Measurements from ENCODE around the gene WNT2. TPM values are rescaled to one million over a fixed set of nuclear protein-coding genes. Genes with fewer than 3 reads are reported as not detected.

WNT2 gene
- polyA plus RNA-seq, 1 donor (not counting 4 experiments of a cell fraction or from before 2014, with no cell fraction given): not detected

DNA sequence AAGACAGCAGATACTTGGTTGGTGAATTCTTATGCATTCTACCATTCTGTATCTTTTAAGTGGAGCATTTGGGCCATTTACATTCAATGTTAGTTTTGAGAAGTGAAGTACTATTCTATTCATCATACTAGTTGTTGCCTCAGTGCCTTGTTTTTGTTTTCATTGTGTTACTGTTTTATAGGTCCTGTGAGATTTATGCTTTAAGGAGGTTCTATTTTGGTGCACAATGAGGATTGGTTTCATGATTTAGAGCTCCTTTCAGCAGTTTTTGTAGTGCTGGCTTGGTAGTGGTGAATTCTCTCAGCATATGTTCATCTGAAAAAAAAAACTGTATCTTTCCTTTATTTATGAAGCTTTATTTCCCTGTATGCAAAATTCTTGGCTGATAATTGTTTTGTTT lies 23.3 kb upstream of the WNT2 start:
- FAIRE-seq (no peak), DNase-seq (ENCODE audit: low read depth, low spot score) (no peak)
- Histone ChIP-seq H4K20me1 (ENCODE audit: control insufficient read depth, extremely low read depth, insufficient read depth, low read length) (no peaks in the 10 kb centered on the region), H3K4me1 (ENCODE audit: control insufficient read depth, extremely low read depth, insufficient read depth, low read length) (no peaks in the 10 kb centered on the region), H3K79me2 (ENCODE audit: control insufficient read depth, insufficient read depth, low read length) (no peaks in the 10 kb centered on the region), H3K27me3 (ENCODE audit: control insufficient read depth, extremely low read depth, insufficient read depth, low read length) (peaks cover 5% of the 10 kb centered on the region), H2AFZ (ENCODE audit: control insufficient read depth, low read length) (no peak overlapping the region), H3K36me3 (ENCODE audit: control insufficient read depth in 2 of 2, extremely low read depth in 1 of 2, insufficient read depth in 2 of 2, low read length in 2 of 2) (no peaks in the 10 kb centered on the region), H3K9ac (ENCODE audit: control insufficient read depth, extremely low read depth, insufficient read depth, low read length) (no peak overlapping the region), H3K9me1 (ENCODE audit: control insufficient read depth, extremely low read depth, insufficient read depth, low read length) (no peaks in the 10 kb centered on the region), H3K27ac (ENCODE audit: control insufficient read depth, insufficient read depth, low read length) (no peak overlapping the region), H3K4me2 (ENCODE audit: control insufficient read depth, extremely low read depth, insufficient read depth, low read depth, low read length) (no peak overlapping the region), H3K4me3 (ENCODE audit: control insufficient read depth in 2 of 3, extremely low read depth in 1 of 3, insufficient read depth in 2 of 3, low read depth in 1 of 3, low read length in 3 of 3) (no peak overlapping the region), H3K9me3 (ENCODE audit: control insufficient read depth, low read depth, low read length) (no peaks in the 10 kb centered on the region)
- dilution Hi-C loops (cut with MboI; ENCODE audit: extremely low pct_ligation_motif_present, low sequenced_read_pairs): no loop called here
- TF ChIP-seq, protein P1, sequence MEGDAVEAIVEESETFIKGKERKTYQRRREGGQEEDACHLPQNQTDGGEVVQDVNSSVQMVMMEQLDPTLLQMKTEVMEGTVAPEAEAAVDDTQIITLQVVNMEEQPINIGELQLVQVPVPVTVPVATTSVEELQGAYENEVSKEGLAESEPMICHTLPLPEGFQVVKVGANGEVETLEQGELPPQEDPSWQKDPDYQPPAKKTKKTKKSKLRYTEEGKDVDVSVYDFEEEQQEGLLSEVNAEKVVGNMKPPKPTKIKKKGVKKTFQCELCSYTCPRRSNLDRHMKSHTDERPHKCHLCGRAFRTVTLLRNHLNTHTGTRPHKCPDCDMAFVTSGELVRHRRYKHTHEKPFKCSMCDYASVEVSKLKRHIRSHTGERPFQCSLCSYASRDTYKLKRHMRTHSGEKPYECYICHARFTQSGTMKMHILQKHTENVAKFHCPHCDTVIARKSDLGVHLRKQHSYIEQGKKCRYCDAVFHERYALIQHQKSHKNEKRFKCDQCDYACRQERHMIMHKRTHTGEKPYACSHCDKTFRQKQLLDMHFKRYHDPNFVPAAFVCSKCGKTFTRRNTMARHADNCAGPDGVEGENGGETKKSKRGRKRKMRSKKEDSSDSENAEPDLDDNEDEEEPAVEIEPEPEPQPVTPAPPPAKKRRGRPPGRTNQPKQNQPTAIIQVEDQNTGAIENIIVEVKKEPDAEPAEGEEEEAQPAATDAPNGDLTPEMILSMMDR (optimal IDR thresholded peaks at IDR 0.05 in 1 of 3, IDR thresholded peaks at IDR 0.05 in 1 of 3, conservative IDR thresholded peaks at IDR 0.05 in 1 of 3; ENCODE audit: extremely low read depth in 1 of 3, insufficient read depth in 2 of 3, low read length in 3 of 3): no peak
- TF ChIP-seq EZH2 (IDR thresholded peaks at IDR 0.05; ENCODE audit: low read length): no peak

DNA sequence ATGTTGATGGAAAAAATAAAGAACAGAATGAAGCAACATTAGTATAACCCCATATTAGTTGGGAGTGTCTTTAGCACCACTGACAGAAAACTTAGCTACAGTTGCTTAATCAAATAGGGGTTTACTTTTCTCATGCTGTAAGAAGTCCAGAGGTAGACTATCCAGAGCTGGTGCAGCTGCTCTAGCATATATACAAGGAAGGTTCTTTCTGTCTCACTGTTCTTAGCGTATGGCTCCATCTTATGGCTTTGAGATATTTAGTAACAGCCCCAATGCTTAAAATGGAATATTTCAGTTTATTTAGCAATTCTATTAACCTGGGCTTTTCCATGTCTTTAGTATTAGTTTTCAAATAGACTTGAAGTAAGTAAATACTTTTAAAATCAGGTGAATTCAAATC lies 15.2 kb upstream of the WNT2 start:
- dilution Hi-C loops (cut with MboI; ENCODE audit: extremely low pct_ligation_motif_present, low sequenced_read_pairs): no loop called here

More for the DNA sequence above, 15.2 kb upstream of the WNT2 start:
- Histone ChIP-seq H3K36me3 (ENCODE audit: control insufficient read depth in 2 of 2, extremely low read depth in 1 of 2, insufficient read depth in 2 of 2, low read length in 2 of 2) (no peaks in the 10 kb centered on the region), H3K4me3 (ENCODE audit: control insufficient read depth in 2 of 3, extremely low read depth in 1 of 3, insufficient read depth in 2 of 3, low read depth in 1 of 3, low read length in 3 of 3) (no peak overlapping the region), H3K4me2 (ENCODE audit: control insufficient read depth, extremely low read depth, insufficient read depth, low read depth, low read length) (no peak overlapping the region), H2AFZ (ENCODE audit: control insufficient read depth, low read length) (no peak overlapping the region), H3K79me2 (ENCODE audit: control insufficient read depth, insufficient read depth, low read length) (no peaks in the 10 kb centered on the region), H3K27me3 (ENCODE audit: control insufficient read depth, extremely low read depth, insufficient read depth, low read length) (peaks cover under 1% of the 10 kb centered on the region), H4K20me1 (ENCODE audit: control insufficient read depth, extremely low read depth, insufficient read depth, low read length) (no peaks in the 10 kb centered on the region), H3K9ac (ENCODE audit: control insufficient read depth, extremely low read depth, insufficient read depth, low read length) (no peak overlapping the region), H3K9me3 (ENCODE audit: control insufficient read depth, low read depth, low read length) (no peaks in the 10 kb centered on the region), H3K4me1 (ENCODE audit: control insufficient read depth, extremely low read depth, insufficient read depth, low read length) (no peaks in the 10 kb centered on the region), H3K27ac (ENCODE audit: control insufficient read depth, insufficient read depth, low read length) (no peak overlapping the region), H3K9me1 (ENCODE audit: control insufficient read depth, extremely low read depth, insufficient read depth, low read length) (no peaks in the 10 kb centered on the region)
- TF ChIP-seq, protein P1 (optimal IDR thresholded peaks at IDR 0.05 in 1 of 3, IDR thresholded peaks at IDR 0.05 in 1 of 3, conservative IDR thresholded peaks at IDR 0.05 in 1 of 3; ENCODE audit: extremely low read depth in 1 of 3, insufficient read depth in 2 of 3, low read length in 3 of 3): no peak
- no peak for TF ChIP-seq EZH2 (IDR thresholded peaks at IDR 0.05; ENCODE audit: low read length)
- no peak for FAIRE-seq
- DNase-seq (ENCODE audit: low read depth, low spot score): no peak
